ENCODE measurements around the gene GPR156. TPM values are rescaled to one million over a fixed set of nuclear protein-coding genes. Genes with fewer than 3 reads are reported as not detected.
"Not testable (repeated sequence)": the region's sequence is repeated elsewhere in the genome, so short reads cannot be mapped to it uniquely, and the experiment has no call there.

Gene GPR156
- total RNA-seq, 1 donor from 2014 or later: 1.9 TPM

- DNase-seq (ENCODE audit: low read depth): no peak
Measured at GRCh38 chr3:120163026-120163425, 122.0 kb downstream of the GPR156 start.

GRCh38 chr3:120162400-120162799 is 122.6 kb downstream of the GPR156 start:
- DNase-seq (ENCODE audit: low read depth): no peak

- DNase-seq (ENCODE audit: low read depth): no peak
Measured at GRCh38 chr3:120161902-120162301, 123.1 kb downstream of the GPR156 start.

- peak; percentile 92 for DNase-seq (ENCODE audit: low read depth)
Measured at GRCh38 chr3:120160050-120160449, 125.0 kb downstream of the GPR156 start.

GRCh38 chr3:120157681-120158080 is 127.3 kb downstream of the GPR156 start:
- no peak for DNase-seq (ENCODE audit: low read depth)

- DNase-seq (ENCODE audit: low read depth): no peak
Measured at GRCh38 chr3:120157113-120157512, 127.9 kb downstream of the GPR156 start.

GRCh38 chr3:120156699-120157098 is 128.3 kb downstream of the GPR156 start:
- no peak for DNase-seq (ENCODE audit: low read depth)

- not testable (repeated sequence) for DNase-seq (ENCODE audit: low read depth)
Measured at GRCh38 chr3:120155694-120156093, 129.3 kb downstream of the GPR156 start.

GRCh38 chr3:120155108-120155507 is 129.9 kb downstream of the GPR156 start:
- no peak for DNase-seq (ENCODE audit: low read depth)

GRCh38 chr3:120153294-120153693 is 131.7 kb downstream of the GPR156 start:
- DNase-seq (ENCODE audit: low read depth): no peak

- DNase-seq (ENCODE audit: low read depth): no peak
Measured at GRCh38 chr3:120151791-120152190, 133.2 kb downstream of the GPR156 start.

GRCh38 chr3:120148187-120148949 is 136.7 kb downstream of the GPR156 start:
- no peak for DNase-seq (ENCODE audit: low read depth)

GRCh38 chr3:120147072-120147871 is 137.8 kb downstream of the GPR156 start:
- peak; percentile 50 for DNase-seq (ENCODE audit: low read depth)

- no peak for DNase-seq (ENCODE audit: low read depth)
Measured at GRCh38 chr3:120145542-120146285, 139.3 kb downstream of the GPR156 start.

GRCh38 chr3:120144267-120144666 is 140.8 kb downstream of the GPR156 start:
- DNase-seq (ENCODE audit: low read depth): peak; percentile 63

GRCh38 chr3:120143676-120144075 is 141.3 kb downstream of the GPR156 start:
- DNase-seq (ENCODE audit: low read depth): no peak

- DNase-seq (ENCODE audit: low read depth): no peak
Measured at GRCh38 chr3:120142236-120142635, 142.8 kb downstream of the GPR156 start.

- DNase-seq (ENCODE audit: low read depth): no peak
Measured at GRCh38 chr3:120140098-120140742, 144.8 kb downstream of the GPR156 start.

- no peak for DNase-seq (ENCODE audit: low read depth)
Measured at GRCh38 chr3:120139140-120139539, 145.9 kb downstream of the GPR156 start.

GRCh38 chr3:120137548-120137947 is 147.5 kb downstream of the GPR156 start:
- DNase-seq (ENCODE audit: low read depth): no peak

- DNase-seq (ENCODE audit: low read depth): no peak
Measured at GRCh38 chr3:120130656-120131055, 154.4 kb downstream of the GPR156 start.
